Activated CD4-positive, alpha-beta T cell treated with anti-CD3 and anti-CD28 coated beads, Interleukin-2, amount 10 ng/mL, durations not matched to agents 24 days and 14 days (primary cell): ENCODE results near the gene RHBG. TPM values are rescaled to one million over a fixed set of nuclear protein-coding genes. Genes with fewer than 3 reads are reported as not detected.
"Not testable (repeated sequence)": the region's sequence is repeated elsewhere in the genome, so short reads cannot be mapped to it uniquely, and the experiment has no call there.

Source experiments
- DNase-seq: peaks from one replicate; pipeline ENCODE4 v3.0.0; 2022
- H3K27ac Mint-ChIP-seq: one replicate; pipeline ENCODE4 v1.8.0; 2022; ENCODE audit warnings: mild to moderate bottlenecking, mixed read lengths
- H3K27me3 Mint-ChIP-seq: one replicate; pipeline ENCODE4 v1.8.0; 2022; ENCODE audit warnings: mixed read lengths
- H3K36me3 Mint-ChIP-seq: one replicate; pipeline ENCODE4 v1.8.0; 2022; ENCODE audit warnings: low read depth, mild to moderate bottlenecking, mixed read lengths
- H3K4me1 Mint-ChIP-seq: one replicate; pipeline ENCODE4 v1.8.0; 2021; ENCODE audit warnings: mixed read lengths
- H3K4me3 Mint-ChIP-seq: one replicate; pipeline ENCODE4 v1.8.0; 2022; ENCODE audit warnings: mild to moderate bottlenecking, moderate library complexity, mixed read lengths
- H3K9me3 Mint-ChIP-seq: one replicate; pipeline ENCODE4 v1.8.0; 2021; ENCODE audit warnings: mixed read lengths
- intact Hi-C: fragments of 100-400 bp; cut with micrococcal nuclease; formaldehyde crosslinking; loops from one replicate; pipeline ENCODE4 v1.15.1; 2023
- total RNA-seq: library from RNA; stranded (reverse); gene quantifications from 2 replicates; pipeline ENCODE4 v1.2.3, GENCODE V29; 2022

The RHBG gene
- total RNA-seq, 1 donor from 2014 or later, result not detected

- DNase-seq, H3K9me3 Mint-ChIP-seq, H3K4me1 Mint-ChIP-seq, H3K36me3 Mint-ChIP-seq, intact Hi-C loops, H3K27ac Mint-ChIP-seq, H3K4me3 Mint-ChIP-seq: not testable (repeated sequence)
- H3K27me3 Mint-ChIP-seq, result peaks cover 60% of the 10 kb centered on the region
These were observed 775 bp downstream of the RHBG start for GRCh38 chr1:156369685-156370286.

DNA sequence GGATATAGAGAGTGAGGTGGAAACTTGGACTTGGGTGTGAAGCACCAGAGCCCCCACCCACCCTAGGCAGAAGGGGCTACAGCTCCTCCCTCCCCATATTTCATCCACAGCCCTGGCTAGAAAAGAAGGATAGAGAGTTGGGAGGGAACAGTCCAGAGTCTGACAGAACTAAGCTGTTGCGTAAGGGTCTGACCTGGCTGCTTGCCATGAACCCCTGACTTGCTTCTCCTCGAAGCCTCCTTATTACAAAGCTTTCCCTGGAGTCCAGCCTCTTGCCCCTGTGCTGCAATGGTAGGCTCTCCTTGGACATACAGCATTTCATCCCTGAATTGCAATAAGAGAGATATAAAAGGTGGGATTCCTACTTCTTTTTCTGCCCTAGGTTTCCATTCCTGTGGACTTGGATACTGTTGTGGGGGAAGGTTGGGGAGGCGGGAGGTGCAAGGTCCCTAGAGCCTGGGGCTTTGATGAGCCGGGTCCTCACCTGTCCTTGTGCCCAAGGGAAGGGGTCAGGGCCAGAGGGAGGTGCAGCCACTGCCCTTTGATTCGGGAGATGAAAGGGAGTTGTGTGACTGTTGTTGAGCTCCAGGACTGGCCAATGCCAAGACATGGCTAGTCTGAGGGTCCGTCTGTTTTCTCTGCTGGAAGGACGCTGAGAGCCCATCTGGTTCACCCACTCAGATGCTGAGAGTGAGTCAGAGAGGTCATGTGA is 2.7 kb downstream of the RHBG start:
- Mint-ChIP-seq H3K9me3 (no peaks in the 10 kb centered on the region), H3K27me3 (peaks cover 51% of the 10 kb centered on the region), H3K4me3 (no peak overlapping the region), H3K27ac (no peak overlapping the region), H3K36me3 (no peaks in the 10 kb centered on the region), H3K4me1 (peaks cover 6% of the 10 kb centered on the region)
- DNase-seq, result no peak
- intact Hi-C loops, result no loop called here

DNA sequence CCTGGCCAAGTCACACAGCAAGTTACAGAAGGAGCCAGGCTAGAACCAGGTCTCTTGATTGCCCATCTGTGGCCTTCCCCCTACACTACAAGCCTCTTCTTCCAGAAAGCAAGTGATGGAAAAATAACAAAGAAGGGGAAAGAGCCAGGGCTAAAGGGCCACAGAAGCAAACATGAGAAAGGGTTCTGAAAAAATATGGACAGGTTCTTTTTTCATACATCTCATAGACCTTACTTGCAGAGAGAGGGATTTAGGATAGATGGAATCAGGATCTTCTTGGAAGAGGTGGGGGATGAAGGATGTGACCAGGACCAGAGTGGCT is 3.2 kb downstream of the RHBG start:
- intact Hi-C loops, result no loop called here
- DNase-seq, result no peak
- H3K27ac Mint-ChIP-seq, result no peak overlapping the region
- peaks cover 6% of the 10 kb centered on the region for H3K4me1 Mint-ChIP-seq
- H3K27me3 Mint-ChIP-seq, result peaks cover 51% of the 10 kb centered on the region
- H3K9me3 Mint-ChIP-seq, result no peaks in the 10 kb centered on the region
- no peak overlapping the region for H3K4me3 Mint-ChIP-seq
- H3K36me3 Mint-ChIP-seq, result no peaks in the 10 kb centered on the region

GRCh38 chr1:156372876-156373275 is 3.9 kb downstream of the RHBG start:
- intact Hi-C loops, result no loop called here
- Mint-ChIP-seq H3K36me3 (no peaks in the 10 kb centered on the region), H3K27me3 (peaks cover 45% of the 10 kb centered on the region), H3K9me3 (no peaks in the 10 kb centered on the region), H3K4me3 (no peak overlapping the region), H3K27ac (no peak overlapping the region), H3K4me1 (peaks cover 6% of the 10 kb centered on the region)
- DNase-seq, result no peak

GRCh38 chr1:156373546-156373945 is 4.5 kb downstream of the RHBG start:
- Mint-ChIP-seq H3K27ac (no peak overlapping the region), H3K27me3 (peaks cover 39% of the 10 kb centered on the region), H3K9me3 (no peaks in the 10 kb centered on the region), H3K4me3 (no peak overlapping the region), H3K36me3 (no peaks in the 10 kb centered on the region), H3K4me1 (peaks cover 6% of the 10 kb centered on the region)
- intact Hi-C loops, result no loop called here
- no peak for DNase-seq

GRCh38 chr1:156376146-156376545 is 7.1 kb downstream of the RHBG start:
- no peaks in the 10 kb centered on the region for H3K9me3 Mint-ChIP-seq
- H3K27ac Mint-ChIP-seq, result no peak overlapping the region
- no peaks in the 10 kb centered on the region for H3K36me3 Mint-ChIP-seq
- peaks cover 28% of the 10 kb centered on the region for H3K27me3 Mint-ChIP-seq
- H3K4me1 Mint-ChIP-seq, result peaks cover 2% of the 10 kb centered on the region
- H3K4me3 Mint-ChIP-seq, result no peak overlapping the region
- intact Hi-C loops, result no loop called here
- DNase-seq, result no peak

DNA sequence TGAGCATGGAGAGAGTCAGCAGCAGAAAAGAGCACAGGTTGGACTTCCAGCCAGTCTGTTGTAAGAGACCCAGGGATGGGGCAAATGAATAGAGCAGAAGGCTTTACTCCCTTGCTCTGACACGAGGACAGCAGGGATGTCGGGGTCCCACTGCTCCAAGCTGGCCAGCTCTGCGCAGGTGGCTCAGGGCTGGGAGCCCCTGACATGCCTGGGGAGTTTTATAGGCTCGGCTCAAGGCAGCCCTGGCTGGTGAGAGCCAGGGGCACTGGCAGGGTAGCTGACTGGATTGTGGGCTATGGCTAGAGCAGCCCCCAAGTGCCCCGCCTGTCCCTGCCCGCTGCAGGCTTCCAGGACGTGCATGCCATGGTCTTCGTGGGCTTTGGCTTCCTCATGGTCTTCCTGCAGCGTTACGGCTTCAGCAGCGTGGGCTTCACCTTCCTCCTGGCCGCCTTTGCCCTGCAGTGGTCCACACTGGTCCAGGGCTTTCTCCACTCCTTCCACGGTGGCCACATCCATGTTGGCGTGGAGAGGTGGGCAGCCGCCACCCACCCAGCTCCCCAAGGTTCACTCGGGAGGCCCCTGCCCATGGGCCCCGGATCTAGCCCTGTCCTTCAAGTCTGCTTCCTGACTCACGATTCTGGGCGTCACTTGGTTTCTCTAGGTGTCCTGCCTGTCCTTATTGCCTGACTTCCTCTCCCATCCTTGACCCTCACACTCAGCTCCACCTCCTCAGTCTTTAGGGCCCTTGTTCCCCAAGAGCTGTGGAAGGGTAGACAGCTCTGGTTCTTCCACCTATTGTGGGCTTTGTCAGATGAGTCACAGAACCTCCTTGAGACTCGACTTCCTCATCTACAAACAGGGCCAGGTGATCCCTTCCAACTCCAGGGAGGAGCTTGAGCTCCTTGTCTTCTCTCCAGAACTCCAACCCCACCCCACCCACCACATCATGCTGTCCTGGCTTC is 8.2 kb downstream of the RHBG start:
- H3K9me3 Mint-ChIP-seq, result no peaks in the 10 kb centered on the region
- intact Hi-C loops, result no loop called here
- no peaks in the 10 kb centered on the region for H3K36me3 Mint-ChIP-seq
- H3K27ac Mint-ChIP-seq, result no peak overlapping the region
- H3K4me3 Mint-ChIP-seq, result no peak overlapping the region
- no peaks in the 10 kb centered on the region for H3K4me1 Mint-ChIP-seq
- DNase-seq, result no peak
- peaks cover 19% of the 10 kb centered on the region for H3K27me3 Mint-ChIP-seq

DNA sequence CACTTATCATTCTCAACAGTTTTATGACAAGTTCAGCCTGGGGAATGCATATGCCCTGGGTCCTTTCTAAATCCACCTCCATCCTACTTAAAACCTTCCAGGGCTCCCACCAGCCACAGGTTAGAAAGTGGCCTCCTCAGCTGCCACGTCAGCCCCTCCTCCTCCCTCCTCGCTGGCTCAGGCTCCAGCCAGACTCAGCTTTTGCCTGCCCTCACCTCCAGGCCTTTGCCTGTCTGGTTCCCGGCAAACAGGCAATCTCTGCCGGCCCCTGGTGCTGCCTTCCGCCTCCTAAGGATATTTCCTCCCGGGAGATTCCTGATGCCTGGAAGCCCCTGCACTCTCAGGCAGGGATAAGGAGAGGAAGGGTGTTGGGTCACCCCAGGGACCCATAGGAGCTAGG is 9.5 kb downstream of the RHBG start:
- Mint-ChIP-seq H3K36me3 (no peaks in the 10 kb centered on the region), H3K27me3 (peaks cover 10% of the 10 kb centered on the region), H3K4me1 (no peaks in the 10 kb centered on the region), H3K27ac (no peak overlapping the region), H3K9me3 (no peaks in the 10 kb centered on the region), H3K4me3 (no peak overlapping the region)
- DNase-seq, result no peak
- intact Hi-C loops, result no loop called here

DNA sequence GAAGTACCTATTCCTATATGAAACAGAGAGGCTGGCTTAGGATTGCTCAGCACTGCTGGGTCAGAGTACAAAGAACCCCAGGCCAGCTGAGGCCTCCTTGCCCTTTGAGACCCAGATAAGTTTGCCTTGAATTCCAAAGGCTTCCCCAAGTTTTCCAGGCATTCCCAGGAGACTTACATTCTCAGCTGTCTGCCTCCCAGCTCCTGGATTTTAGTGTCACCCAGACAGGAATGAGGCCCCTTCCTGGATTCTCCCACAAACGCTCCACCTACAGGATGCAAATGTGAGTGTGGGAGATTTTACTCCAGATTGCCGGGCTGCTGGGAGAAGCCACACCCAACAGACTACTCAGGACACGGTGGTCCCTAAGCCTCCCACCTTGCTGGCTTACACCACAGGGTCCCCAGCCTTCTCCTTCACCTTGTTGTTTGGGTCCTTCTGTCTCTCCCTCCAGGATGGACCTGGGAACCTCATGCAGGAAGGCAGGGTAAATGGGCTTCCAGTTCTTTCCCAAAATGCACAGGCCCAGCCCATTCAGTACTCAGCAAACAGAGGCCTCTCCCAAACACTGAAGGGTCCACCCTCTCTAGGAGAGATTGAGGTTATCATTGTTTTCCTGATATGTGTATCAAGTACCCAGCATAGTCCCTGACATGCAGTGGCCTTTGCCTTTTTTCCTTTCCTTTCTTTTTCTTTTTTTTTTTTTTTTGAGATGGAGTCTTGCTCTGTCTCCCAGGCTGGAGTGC is 10.6 kb downstream of the RHBG start:
- no peak overlapping the region for H3K4me3 Mint-ChIP-seq
- H3K36me3 Mint-ChIP-seq, result no peaks in the 10 kb centered on the region
- intact Hi-C loops, result no loop called here

DNA sequence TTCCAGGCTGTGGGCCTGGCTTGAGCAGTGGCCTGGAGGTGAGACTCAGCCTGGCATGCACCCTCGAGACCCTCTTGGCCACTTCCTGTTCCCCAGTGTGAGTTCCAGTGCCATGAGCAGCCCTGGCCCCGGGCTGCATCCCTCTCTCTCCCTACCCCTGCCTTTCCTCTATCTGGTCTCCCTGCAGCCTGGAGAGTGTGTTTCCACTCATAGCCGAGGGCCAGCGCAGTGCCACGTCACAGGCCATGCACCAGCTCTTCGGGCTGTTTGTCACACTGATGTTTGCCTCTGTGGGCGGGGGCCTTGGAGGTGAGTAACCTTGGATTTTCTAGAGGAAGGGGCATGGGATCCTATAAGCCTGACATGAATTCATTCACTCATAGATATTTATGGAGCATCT is 13.6 kb downstream of the RHBG start:
- no peak for DNase-seq
- Mint-ChIP-seq H3K9me3 (no peaks in the 10 kb centered on the region), H3K27me3 (peaks cover 16% of the 10 kb centered on the region), H3K36me3 (no peaks in the 10 kb centered on the region), H3K4me3 (no peak overlapping the region), H3K27ac (no peak overlapping the region), H3K4me1 (peaks cover 4% of the 10 kb centered on the region)
- intact Hi-C loops, result no loop called here

More for the DNA sequence above, 10.6 kb downstream of the RHBG start:
- Mint-ChIP-seq H3K4me1 (no peaks in the 10 kb centered on the region), H3K27me3 (peaks cover 5% of the 10 kb centered on the region), H3K27ac (no peak overlapping the region), H3K9me3 (no peaks in the 10 kb centered on the region)
- no peak for DNase-seq

DNA sequence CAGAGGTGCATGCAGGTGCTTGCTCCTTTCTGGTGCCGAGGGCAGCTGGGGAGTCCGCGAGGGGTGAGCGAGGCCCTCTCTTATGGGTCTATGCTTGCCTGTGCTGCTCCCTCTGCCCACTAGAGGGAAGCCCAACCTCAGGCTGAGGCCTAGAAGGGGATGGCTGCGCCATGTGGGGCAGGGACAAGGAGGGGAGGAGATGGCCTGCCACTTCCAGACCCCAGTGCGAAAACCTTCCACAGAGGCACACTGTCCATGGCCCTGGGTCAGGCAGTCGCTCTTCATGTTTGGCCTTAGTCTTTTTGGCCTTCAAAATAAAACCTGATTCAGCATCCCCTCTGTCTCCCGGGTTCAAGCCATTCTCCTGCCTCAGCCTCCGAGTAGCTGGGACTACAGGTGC is 14.0 kb downstream of the RHBG start:
- H3K9me3 Mint-ChIP-seq, result no peaks in the 10 kb centered on the region
- intact Hi-C loops, result no loop called here
- no peak overlapping the region for H3K27ac Mint-ChIP-seq
- no peaks in the 10 kb centered on the region for H3K36me3 Mint-ChIP-seq
- peaks cover 4% of the 10 kb centered on the region for H3K4me1 Mint-ChIP-seq
- no peak overlapping the region for H3K4me3 Mint-ChIP-seq
- DNase-seq, result peak; percentile 88
- H3K27me3 Mint-ChIP-seq, result peaks cover 19% of the 10 kb centered on the region

GRCh38 chr1:156384007-156384406 is 15.0 kb downstream of the RHBG start:
- no peak overlapping the region for H3K27ac Mint-ChIP-seq
- peaks cover 4% of the 10 kb centered on the region for H3K4me1 Mint-ChIP-seq
- no peaks in the 10 kb centered on the region for H3K9me3 Mint-ChIP-seq
- H3K36me3 Mint-ChIP-seq, result no peaks in the 10 kb centered on the region
- DNase-seq, result no peak
- peaks cover 25% of the 10 kb centered on the region for H3K27me3 Mint-ChIP-seq
- no peak overlapping the region for H3K4me3 Mint-ChIP-seq
- intact Hi-C loops, result no loop called here

GRCh38 chr1:156384658-156385057 is 15.6 kb downstream of the RHBG start:
- peaks cover 31% of the 10 kb centered on the region for H3K27me3 Mint-ChIP-seq
- no peak for DNase-seq
- no peaks in the 10 kb centered on the region for H3K36me3 Mint-ChIP-seq
- H3K27ac Mint-ChIP-seq, result no peak overlapping the region
- H3K4me3 Mint-ChIP-seq, result no peak overlapping the region
- H3K9me3 Mint-ChIP-seq, result no peaks in the 10 kb centered on the region
- H3K4me1 Mint-ChIP-seq, result peaks cover 4% of the 10 kb centered on the region
- intact Hi-C loops, result loop anchor here (1.0 kb wide), 2 partner anchors 60 to 224 kb away; no protein-coding TSS in a partner anchor
